BLaER1 treated with 17β-estradiol and CSF1 and Interleukin-3, amounts not matched to agents 10 nM and 100 nM (cell line): Measurements from ENCODE around the gene TSPAN13.
A peak's percentile ranks its signal among the peaks of the same experiment; 100 is the strongest.

ENCODE experiments used
- H3K27ac ChIP-seq, 11 experiments: shearing (Covaris generic); formaldehyde crosslinking; 2 replicates each; pipeline ENCODE4 v1.8.1; 2022
- H3K27me3 ChIP-seq, 11 experiments: shearing (Covaris generic); formaldehyde crosslinking; 2 replicates each; pipeline ENCODE4 v1.8.1; 2022
- H3K36me3 ChIP-seq, 11 experiments: shearing (Covaris generic); formaldehyde crosslinking; 2 replicates each; pipeline ENCODE4 v1.8.1; 2022
- H3K4me1 ChIP-seq, 10 experiments: shearing (Covaris generic); formaldehyde crosslinking; 2 replicates each; pipeline ENCODE4 v1.8.1; 2022
- H3K4me2 ChIP-seq, 11 experiments: shearing (Covaris generic); formaldehyde crosslinking; 2 replicates each; pipeline ENCODE4 v1.8.1; 2022
- H3K4me3 ChIP-seq, 10 experiments: shearing (Covaris generic); formaldehyde crosslinking; 2 replicates each; pipeline ENCODE4 v1.8.1; 2022
- H3K9ac ChIP-seq, 11 experiments: shearing (Covaris generic); formaldehyde crosslinking; 2 replicates each; pipeline ENCODE4 v1.8.1; 2022
- H3K9me3 ChIP-seq, 11 experiments: shearing (Covaris generic); formaldehyde crosslinking; replicated peaks in 1 of 11; 2 replicates each; pipeline ENCODE4 v1.8.1; 2022
- H4K20me1 ChIP-seq, 11 experiments: shearing (Covaris generic); formaldehyde crosslinking; 2 replicates each; pipeline ENCODE4 v1.8.1; 2022
- Cebpa-rat ChIP-seq, 11 experiments: shearing (Covaris generic); IDR thresholded peaks; 2 replicates each; pipeline ENCODE4 v1.8.1; 2022

The TSPAN13 gene

GRCh38 chr7:16753102-16753931, at the start of gene TSPAN13:
Gene TSPAN13, plus strand, starts transcription at chr7:16753755. Its CDS starts 213 bp downstream, at chr7:16753968.
- Histone ChIP-seq H4K20me1 (peaks cover 0 to 14% (median 0%) of the 10 kb centered on the region in 11 experiments; a peak in 4 of 22 replicates), H3K9ac (peak within 1 kb of the TSS; percentile 57 to 84 (median 77)), H3K4me2 (peak within 1 kb of the TSS; percentile 77 to 99 (median 92)), H3K36me3 (no peaks in the 10 kb centered on the region), H3K27me3 (peaks cover 0 to 11% (median 0%) of the 10 kb centered on the region in 11 experiments; a peak in 2 of 22 replicates), H3K4me3 (peak within 1 kb of the TSS; percentile 68 to 92 (median 85)), H3K27ac (peak within 1 kb of the TSS in 9 of 11 experiments; percentile 32 to 78 (median 71); a peak in 19 of 22 replicates), H3K4me1 (peaks cover 13 to 44% (median 37%) of the 10 kb centered on the region in 10 experiments), H3K9me3 (no peaks in the 10 kb centered on the region)
- no peak for TF ChIP-seq Cebpa-rat (IDR thresholded peaks at IDR 0.05)

GRCh38 chr7:16708511-16708910, 45.0 kb upstream of the TSPAN13 start:
- Histone ChIP-seq H3K9me3 (peaks cover 0 to 20% (median 6%) of the 10 kb centered on the region in 11 experiments; a peak in 6 of 22 replicates), H3K9ac (no peak overlapping the region), H3K4me3 (no peak overlapping the region), H3K27ac (no peak overlapping the region), H4K20me1 (no peaks in the 10 kb centered on the region), H3K27me3 (no peaks in the 10 kb centered on the region), H3K4me1 (peaks cover 0 to 9% (median 0%) of the 10 kb centered on the region in 10 experiments; a peak in 2 of 20 replicates), H3K36me3 (peaks cover 48 to 82% (median 74%) of the 10 kb centered on the region in 11 experiments), H3K4me2 (no peak overlapping the region)
- no peak for TF ChIP-seq Cebpa-rat (IDR thresholded peaks at IDR 0.05)

- no peaks in the 10 kb centered on the region for H4K20me1 ChIP-seq
- no peak overlapping the region for H3K27ac ChIP-seq
- TF ChIP-seq Cebpa-rat (IDR thresholded peaks at IDR 0.05) = no peak
- H3K4me1 ChIP-seq = peaks cover 0 to 9% (median 0%) of the 10 kb centered on the region in 10 experiments; a peak in 2 of 20 replicates
- peaks cover 0 to 20% (median 6%) of the 10 kb centered on the region in 11 experiments; a peak in 6 of 22 replicates for H3K9me3 ChIP-seq
- H3K36me3 ChIP-seq = peaks cover 44 to 77% (median 69%) of the 10 kb centered on the region in 11 experiments
- H3K4me2 ChIP-seq = no peak overlapping the region
- no peak overlapping the region for H3K4me3 ChIP-seq
- H3K9ac ChIP-seq = no peak overlapping the region
- H3K27me3 ChIP-seq = no peaks in the 10 kb centered on the region
Measured at GRCh38 chr7:16708980-16709379, 44.6 kb upstream of the TSPAN13 start.

GRCh38 chr7:16710651-16711050, 42.9 kb upstream of the TSPAN13 start:
- H3K4me2 ChIP-seq = no peak overlapping the region
- H3K36me3 ChIP-seq = peaks cover 27 to 67% (median 52%) of the 10 kb centered on the region in 11 experiments
- peaks cover 0 to 9% (median 0%) of the 10 kb centered on the region in 10 experiments; a peak in 2 of 20 replicates for H3K4me1 ChIP-seq
- H3K9ac ChIP-seq = no peak overlapping the region
- H3K4me3 ChIP-seq = no peak overlapping the region
- H4K20me1 ChIP-seq = no peaks in the 10 kb centered on the region
- no peak for TF ChIP-seq Cebpa-rat (IDR thresholded peaks at IDR 0.05)
- H3K27ac ChIP-seq = no peak overlapping the region
- peaks cover 0 to 20% (median 6%) of the 10 kb centered on the region in 11 experiments; a peak in 5 of 22 replicates for H3K9me3 ChIP-seq
- no peaks in the 10 kb centered on the region for H3K27me3 ChIP-seq

GRCh38 chr7:16711730-16712129, 41.8 kb upstream of the TSPAN13 start:
- Histone ChIP-seq H3K4me2 (no peak overlapping the region), H3K9ac (no peak overlapping the region), H3K27ac (no peak overlapping the region), H3K36me3 (peaks cover 16 to 67% (median 43%) of the 10 kb centered on the region in 11 experiments), H4K20me1 (no peaks in the 10 kb centered on the region), H3K4me3 (no peak overlapping the region), H3K27me3 (no peaks in the 10 kb centered on the region), H3K4me1 (peaks cover 0 to 9% (median 0%) of the 10 kb centered on the region in 10 experiments; a peak in 2 of 20 replicates), H3K9me3 (peaks cover 0 to 20% (median 6%) of the 10 kb centered on the region in 11 experiments; a peak in 5 of 22 replicates)
- no peak for TF ChIP-seq Cebpa-rat (IDR thresholded peaks at IDR 0.05)

- H3K9ac ChIP-seq = no peak overlapping the region
- peaks cover 0 to 9% (median 0%) of the 10 kb centered on the region in 10 experiments; a peak in 2 of 20 replicates for H3K4me1 ChIP-seq
- no peaks in the 10 kb centered on the region for H3K27me3 ChIP-seq
- no peak overlapping the region for H3K4me2 ChIP-seq
- H4K20me1 ChIP-seq = no peaks in the 10 kb centered on the region
- H3K9me3 ChIP-seq = peaks cover 0 to 13% (median under 1%) of the 10 kb centered on the region in 11 experiments; a peak in 3 of 22 replicates
- H3K27ac ChIP-seq = no peak overlapping the region
- H3K36me3 ChIP-seq = peaks cover 5 to 56% (median 33%) of the 10 kb centered on the region in 11 experiments; a peak in 21 of 22 replicates
- no peak for TF ChIP-seq Cebpa-rat (IDR thresholded peaks at IDR 0.05)
- no peak overlapping the region for H3K4me3 ChIP-seq
Measured at GRCh38 chr7:16712916-16713315, 40.6 kb upstream of the TSPAN13 start.

- TF ChIP-seq Cebpa-rat (IDR thresholded peaks at IDR 0.05) = no peak
- peaks cover 0 to 37% (median 16%) of the 10 kb centered on the region in 11 experiments; a peak in 11 of 22 replicates for H3K36me3 ChIP-seq
- H3K4me2 ChIP-seq = no peak overlapping the region
- H3K27me3 ChIP-seq = no peaks in the 10 kb centered on the region; a peak in 1 of 22 replicates
- no peaks in the 10 kb centered on the region for H3K9me3 ChIP-seq
- H3K4me3 ChIP-seq = no peak overlapping the region
- H3K4me1 ChIP-seq = no peaks in the 10 kb centered on the region
- no peak overlapping the region for H3K27ac ChIP-seq
- H4K20me1 ChIP-seq = no peaks in the 10 kb centered on the region
- H3K9ac ChIP-seq = no peak overlapping the region
Measured at GRCh38 chr7:16715928-16716327, 37.6 kb upstream of the TSPAN13 start.

GRCh38 chr7:16718111-16718656, 35.4 kb upstream of the TSPAN13 start:
- Histone ChIP-seq H3K9me3 (no peaks in the 10 kb centered on the region), H4K20me1 (no peaks in the 10 kb centered on the region), H3K27ac (no peak overlapping the region), H3K4me3 (no peak overlapping the region), H3K27me3 (no peaks in the 10 kb centered on the region; a peak in 1 of 22 replicates), H3K36me3 (peaks cover 0 to 22% (median 4%) of the 10 kb centered on the region in 11 experiments; a peak in 8 of 22 replicates), H3K9ac (no peak overlapping the region), H3K4me2 (no peak overlapping the region), H3K4me1 (no peaks in the 10 kb centered on the region)
- no peak for TF ChIP-seq Cebpa-rat (IDR thresholded peaks at IDR 0.05)

- Histone ChIP-seq H3K4me3 (no peak overlapping the region), H3K36me3 (peaks cover 0 to 12% (median 4%) of the 10 kb centered on the region in 11 experiments; a peak in 5 of 22 replicates), H3K27me3 (no peaks in the 10 kb centered on the region; a peak in 1 of 22 replicates), H4K20me1 (no peaks in the 10 kb centered on the region), H3K9me3 (no peaks in the 10 kb centered on the region), H3K4me1 (no peaks in the 10 kb centered on the region), H3K4me2 (no peak overlapping the region), H3K27ac (no peak overlapping the region), H3K9ac (no peak overlapping the region)
- no peak for TF ChIP-seq Cebpa-rat (IDR thresholded peaks at IDR 0.05)
Measured at GRCh38 chr7:16719699-16720098, 33.9 kb upstream of the TSPAN13 start.
